Right lobe of liver (tissue), 4 donors: Measurements from ENCODE around the gene MAML3.

Experiments
- CTCF ChIP-seq, 4 donors: fragments of 200-600 bp in 3 of 4; fragments of 450-650 bp in 1 of 4; IDR thresholded peaks; one replicate each; pipeline versions ENCODE4 v1.5.1 to v1.8.0; 2016 to 2022; ENCODE audit warnings: antibody characterized with exemption in 4 of 4, mild to moderate bottlenecking in 2 of 4
- POLR2A ChIP-seq: fragments of 450-650 bp; IDR thresholded peaks from one replicate; pipeline ENCODE4 v1.6.1; 2017; ENCODE audit warnings: antibody characterized with exemption, mild to moderate bottlenecking
- donor health status: DM: no; HTN: no; CAD: no.
- donor health status: DM: no; HTN: no; CAD: no.
- donor health status: DM: no; HTN: yes; CAD: no.

GRCh38 chr4:139851133-139851532 lies 302.9 kb downstream of the MAML3 start:
- no peak for TF ChIP-seq CTCF (IDR thresholded peaks at IDR 0.05)
- no peak for TF ChIP-seq POLR2A
